ENCODE measurements around the gene RRM2. TPM values are rescaled to one million over a fixed set of nuclear protein-coding genes. Genes with fewer than 3 reads are reported as not detected.

The RRM2 gene
- total RNA-seq, 3 donors from 2014 or later (not counting 1 experiment from before 2014, with no cell fraction given) = 16.1 to 22.1 (median 18.5) TPM

DNA sequence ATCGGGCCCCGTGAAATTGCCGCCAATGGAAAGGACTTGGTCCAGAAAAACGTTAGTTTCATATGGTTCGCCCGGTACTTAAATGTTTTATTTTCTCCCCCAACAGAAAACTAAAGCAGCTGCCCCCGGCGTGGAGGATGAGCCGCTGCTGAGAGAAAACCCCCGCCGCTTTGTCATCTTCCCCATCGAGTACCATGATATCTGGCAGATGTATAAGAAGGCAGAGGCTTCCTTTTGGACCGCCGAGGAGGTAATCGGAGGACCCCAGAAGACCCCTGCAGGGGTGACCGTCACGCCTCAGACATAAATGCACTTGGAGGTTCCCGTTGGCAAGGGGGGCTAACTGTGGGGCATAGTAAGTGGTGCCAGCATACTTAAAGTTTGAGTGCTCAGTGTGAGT, 742 bp downstream of the RRM2 start:
- Histone ChIP-seq H3K36me3 (ENCODE audit: control insufficient read depth, insufficient read depth, low read length) (no peaks in the 10 kb centered on the region), H3K27ac (ENCODE audit: low read length) (no peak overlapping the region), H3K27me3 (ENCODE audit: control insufficient read depth, insufficient read depth, low read length) (peaks cover 3% of the 10 kb centered on the region), H3K4me3 (ENCODE audit: low read length) (peak overlapping the region; percentile 44), H3K4me1 (ENCODE audit: control insufficient read depth, insufficient read depth, low read length) (peaks cover 49% of the 10 kb centered on the region), H3K9me3 (ENCODE audit: control insufficient read depth, insufficient read depth, low read length) (no peaks in the 10 kb centered on the region)
- Mint-ChIP-seq H3K27ac (peak overlapping the region; percentile 74 to 92), H3K9me3 (no peaks in the 10 kb centered on the region), H3K4me1 (peaks cover 49 to 50% of the 10 kb centered on the region in 2 donors), H3K4me3 (peak overlapping the region; percentile 93), H3K36me3 (no peaks in the 10 kb centered on the region), H3K27me3 (ENCODE audit: low read depth in 2 of 2) (no peaks in the 10 kb centered on the region)
- peak in 1 of 2 donors; percentile 25 for DNase-seq
- ATAC-seq = no peak
- 9% methylated on average over 18 of the region's 18 CpGs for WGBS (ENCODE audit: insufficient coverage)
- intact Hi-C loops (cut with micrococcal nuclease) = loop anchor here (2.0 kb wide), 1 partner anchor 50 kb away; no protein-coding TSS in a partner anchor
- no peak for TF ChIP-seq CTCF (IDR thresholded peaks at IDR 0.05)

GRCh38 chr2:10124538-10125045, 2.1 kb downstream of the RRM2 start:
- Histone ChIP-seq H3K4me3 (ENCODE audit: low read length) (no peak overlapping the region), H3K27ac (ENCODE audit: low read length) (no peak overlapping the region), H3K27me3 (ENCODE audit: control insufficient read depth, insufficient read depth, low read length) (peaks cover 3% of the 10 kb centered on the region), H3K9me3 (ENCODE audit: control insufficient read depth, insufficient read depth, low read length) (no peaks in the 10 kb centered on the region), H3K36me3 (ENCODE audit: control insufficient read depth, insufficient read depth, low read length) (no peaks in the 10 kb centered on the region), H3K4me1 (ENCODE audit: control insufficient read depth, insufficient read depth, low read length) (peaks cover 43% of the 10 kb centered on the region)
- peak; percentile 74 for TF ChIP-seq CTCF (IDR thresholded peaks at IDR 0.05)
- H3K36me3 Mint-ChIP-seq = peaks cover 6% of the 10 kb centered on the region
- H3K27me3 Mint-ChIP-seq (ENCODE audit: low read depth in 2 of 2) = no peaks in the 10 kb centered on the region
- peak overlapping the region; percentile 74 to 92 for H3K27ac Mint-ChIP-seq
- ATAC-seq = no peak
- WGBS (ENCODE audit: insufficient coverage) = 17% methylated on average over 5 of the region's 5 CpGs
- H3K4me1 Mint-ChIP-seq = peaks cover 48 to 54% of the 10 kb centered on the region in 2 donors
- H3K9me3 Mint-ChIP-seq = no peaks in the 10 kb centered on the region
- H3K4me3 Mint-ChIP-seq = peak overlapping the region; percentile 93
- peak in 1 of 2 donors; percentile 89 for DNase-seq
- intact Hi-C loops (cut with micrococcal nuclease) = loop anchor here (1.0 kb wide), 2 partner anchors 285 to 311 kb away; no protein-coding TSS in a partner anchor

DNA sequence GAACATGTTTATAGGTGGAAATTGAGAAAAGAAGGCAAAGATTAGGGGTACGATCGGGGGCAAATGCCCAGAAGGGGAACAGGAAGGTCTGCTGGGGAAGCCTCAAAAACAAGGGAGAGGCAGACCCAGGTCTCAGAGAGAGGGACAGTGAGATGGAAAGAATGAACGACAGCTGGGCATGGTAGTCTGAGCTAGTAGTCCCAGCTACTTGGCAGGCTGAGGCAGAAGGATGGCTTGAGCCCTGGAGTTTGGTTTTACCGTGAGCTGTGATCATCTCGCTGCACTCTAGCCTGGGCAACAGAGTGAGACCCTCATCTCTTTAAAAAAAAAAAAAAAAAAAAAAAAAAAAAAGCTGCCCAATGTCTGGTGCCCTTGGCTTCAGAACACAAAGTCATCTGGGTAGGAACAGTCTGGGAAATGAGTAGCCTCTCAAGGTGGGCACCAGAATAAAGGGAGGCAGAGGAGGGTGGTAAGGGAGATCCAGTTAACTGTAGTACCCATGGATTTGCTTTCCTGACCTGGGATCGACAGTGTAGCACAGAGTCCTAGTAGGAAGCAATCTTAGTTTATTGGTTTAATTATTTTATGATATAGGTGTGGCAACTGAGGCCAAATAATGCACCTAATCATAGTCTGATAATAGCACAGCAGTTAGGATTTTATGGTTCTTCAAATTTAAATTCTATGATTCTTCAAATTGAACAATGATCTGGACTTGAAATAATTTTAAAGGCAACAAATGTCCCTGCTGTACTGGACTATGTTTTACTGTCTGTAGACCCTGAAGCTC, 3.5 kb downstream of the RRM2 start:
- H3K4me1 Mint-ChIP-seq = peaks cover 36 to 42% of the 10 kb centered on the region in 2 donors
- H3K9me3 Mint-ChIP-seq = no peaks in the 10 kb centered on the region
- DNase-seq (no peak), ATAC-seq (no peak)
- peaks cover 6% of the 10 kb centered on the region for H3K36me3 Mint-ChIP-seq
- H3K36me3 ChIP-seq (ENCODE audit: control insufficient read depth, insufficient read depth, low read length) = no peaks in the 10 kb centered on the region
- H3K9me3 ChIP-seq (ENCODE audit: control insufficient read depth, insufficient read depth, low read length) = no peaks in the 10 kb centered on the region
- H3K4me3 Mint-ChIP-seq = no peak overlapping the region
- H3K27me3 Mint-ChIP-seq (ENCODE audit: low read depth in 2 of 2) = no peaks in the 10 kb centered on the region
- no peak for TF ChIP-seq CTCF (IDR thresholded peaks at IDR 0.05)
- H3K27me3 ChIP-seq (ENCODE audit: control insufficient read depth, insufficient read depth, low read length) = peaks cover 3% of the 10 kb centered on the region
- peaks cover 33% of the 10 kb centered on the region for H3K4me1 ChIP-seq (ENCODE audit: control insufficient read depth, insufficient read depth, low read length)
- H3K27ac ChIP-seq (ENCODE audit: low read length) = no peak overlapping the region
- intact Hi-C loops (cut with micrococcal nuclease) = no loop called here
- 84% methylated on average over 5 of the region's 6 CpGs for WGBS (ENCODE audit: insufficient coverage)
- H3K27ac Mint-ChIP-seq = no peak overlapping the region
- H3K4me3 ChIP-seq (ENCODE audit: low read length) = no peak overlapping the region

Data from natural killer cell (primary cell).